SK-N-SH treated with all-trans-retinoic acid at 6 μM for 48 hours (cell line): Measurements from ENCODE around the gene FBLN2.

Experiments
- ARNTL ChIP-seq: fragments of 450-650 bp; formaldehyde crosslinking; IDR thresholded peaks from 2 replicates; pipeline ENCODE4 v1.5.0; 2020; ENCODE audit warnings: low read depth, mild to moderate bottlenecking, moderate library complexity, borderline replicate concordance
- CSDC2 ChIP-seq: fragments of 250-450 bp; sonication (Bioruptor Pico); IDR thresholded peaks from 2 replicates; pipeline ENCODE4 v1.5.0; 2020; ENCODE audit warnings: mild to moderate bottlenecking, moderate library complexity
- ESRRG ChIP-seq: fragments of 250-450 bp; sonication (Bioruptor Pico); IDR thresholded peaks from 2 replicates; pipeline ENCODE4 v1.6.1; 2021; ENCODE audit warnings: mild to moderate bottlenecking
- RARB ChIP-seq: fragments of 250-450 bp; sonication (Bioruptor Pico); IDR thresholded peaks from 2 replicates; pipeline ENCODE4 v1.8.0; 2021; ENCODE audit warnings: mild to moderate bottlenecking, moderate library complexity
- TCF4 ChIP-seq: fragments of 250-450 bp; sonication (Bioruptor Pico); IDR thresholded peaks from 2 replicates; pipeline ENCODE4 v1.8.0; 2021; ENCODE audit warnings: mild to moderate bottlenecking, moderate library complexity, borderline replicate concordance
- ZFP3 ChIP-seq: fragments of 250-450 bp; sonication (Bioruptor Pico); IDR thresholded peaks from 2 replicates; pipeline ENCODE4 v1.5.0; 2020; ENCODE audit warnings: mild to moderate bottlenecking, moderate library complexity
- ZNF8 ChIP-seq: fragments of 450-650 bp; formaldehyde crosslinking; IDR thresholded peaks from 2 replicates; pipeline ENCODE4 v1.5.0; 2020; ENCODE audit warnings: mild to moderate bottlenecking, moderate library complexity
- TF ChIP-seq, protein P1 (sequence below): fragments of 250-450 bp; sonication (Bioruptor Pico); IDR thresholded peaks from 2 replicates; pipeline ENCODE4 v1.8.0; 2020; ENCODE audit warnings: mild to moderate bottlenecking, moderate library complexity, borderline replicate concordance
- TF ChIP-seq, protein P2 (sequence below): fragments of 250-450 bp; sonication (Bioruptor Pico); IDR thresholded peaks from 2 replicates; pipeline ENCODE4 v1.5.1; 2021; ENCODE audit warnings: mild to moderate bottlenecking, moderate library complexity
- TF ChIP-seq, protein P3 (sequence below): fragments of 250-450 bp; sonication (Bioruptor Pico); IDR thresholded peaks from 2 replicates; pipeline ENCODE4 v1.8.0; 2021; ENCODE audit warnings: low read depth, mild to moderate bottlenecking, moderate library complexity, borderline replicate concordance
- TF ChIP-seq, protein P4 (sequence below): fragments of 250-450 bp; sonication (Bioruptor Pico); IDR thresholded peaks from 2 replicates; pipeline ENCODE4 v1.5.0; 2020; ENCODE audit warnings: mild to moderate bottlenecking, moderate library complexity

DNA sequence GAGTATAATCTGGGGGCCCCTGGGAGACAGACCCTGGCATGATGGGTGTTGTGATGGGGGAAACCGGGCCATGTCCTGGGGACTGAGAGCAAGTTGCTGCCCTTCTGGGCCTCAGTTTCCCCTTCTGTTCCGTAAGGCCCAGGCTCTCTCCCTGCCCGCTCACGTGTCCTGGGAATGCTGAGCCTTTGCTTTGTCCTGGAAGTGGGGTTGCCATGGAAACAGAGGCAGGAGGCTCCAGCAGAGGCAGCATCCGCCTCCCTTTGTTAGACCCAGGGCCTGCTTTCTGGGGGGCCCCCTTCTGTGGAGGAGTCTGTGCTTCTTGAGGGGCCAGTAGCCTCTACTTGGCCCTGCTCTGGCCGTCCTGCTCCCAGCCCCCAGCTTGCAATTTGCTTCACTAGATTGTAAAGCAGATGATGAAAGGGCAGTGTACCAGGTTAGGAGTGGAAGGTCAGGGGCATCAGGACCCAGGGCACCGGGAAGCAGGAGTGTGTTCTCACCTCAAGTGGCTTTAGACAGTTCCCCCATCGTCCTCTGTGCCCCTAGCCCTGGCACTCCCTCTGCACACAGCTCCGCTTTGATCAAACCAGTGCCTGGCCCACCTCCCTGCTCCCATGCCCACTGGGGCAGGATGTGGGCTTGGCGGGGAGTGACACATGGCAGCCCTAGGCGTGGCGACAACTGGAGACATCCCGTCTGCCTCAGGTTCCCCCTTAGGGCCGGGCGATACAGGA is 105.6 kb downstream of the FBLN2 start:
- no peak for TF ChIP-seq ARNTL (CRISPR knock-in tag)
- TF ChIP-seq ESRRG (CRISPR knock-in tag) = no peak
- no peak for TF ChIP-seq TCF4
- TF ChIP-seq, protein P1, sequence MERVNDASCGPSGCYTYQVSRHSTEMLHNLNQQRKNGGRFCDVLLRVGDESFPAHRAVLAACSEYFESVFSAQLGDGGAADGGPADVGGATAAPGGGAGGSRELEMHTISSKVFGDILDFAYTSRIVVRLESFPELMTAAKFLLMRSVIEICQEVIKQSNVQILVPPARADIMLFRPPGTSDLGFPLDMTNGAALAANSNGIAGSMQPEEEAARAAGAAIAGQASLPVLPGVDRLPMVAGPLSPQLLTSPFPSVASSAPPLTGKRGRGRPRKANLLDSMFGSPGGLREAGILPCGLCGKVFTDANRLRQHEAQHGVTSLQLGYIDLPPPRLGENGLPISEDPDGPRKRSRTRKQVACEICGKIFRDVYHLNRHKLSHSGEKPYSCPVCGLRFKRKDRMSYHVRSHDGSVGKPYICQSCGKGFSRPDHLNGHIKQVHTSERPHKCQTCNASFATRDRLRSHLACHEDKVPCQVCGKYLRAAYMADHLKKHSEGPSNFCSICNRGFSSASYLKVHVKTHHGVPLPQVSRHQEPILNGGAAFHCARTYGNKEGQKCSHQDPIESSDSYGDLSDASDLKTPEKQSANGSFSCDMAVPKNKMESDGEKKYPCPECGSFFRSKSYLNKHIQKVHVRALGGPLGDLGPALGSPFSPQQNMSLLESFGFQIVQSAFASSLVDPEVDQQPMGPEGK (CRISPR knock-in tag) = no peak
- no peak for TF ChIP-seq RARB (CRISPR knock-in tag)
- TF ChIP-seq, protein P2, sequence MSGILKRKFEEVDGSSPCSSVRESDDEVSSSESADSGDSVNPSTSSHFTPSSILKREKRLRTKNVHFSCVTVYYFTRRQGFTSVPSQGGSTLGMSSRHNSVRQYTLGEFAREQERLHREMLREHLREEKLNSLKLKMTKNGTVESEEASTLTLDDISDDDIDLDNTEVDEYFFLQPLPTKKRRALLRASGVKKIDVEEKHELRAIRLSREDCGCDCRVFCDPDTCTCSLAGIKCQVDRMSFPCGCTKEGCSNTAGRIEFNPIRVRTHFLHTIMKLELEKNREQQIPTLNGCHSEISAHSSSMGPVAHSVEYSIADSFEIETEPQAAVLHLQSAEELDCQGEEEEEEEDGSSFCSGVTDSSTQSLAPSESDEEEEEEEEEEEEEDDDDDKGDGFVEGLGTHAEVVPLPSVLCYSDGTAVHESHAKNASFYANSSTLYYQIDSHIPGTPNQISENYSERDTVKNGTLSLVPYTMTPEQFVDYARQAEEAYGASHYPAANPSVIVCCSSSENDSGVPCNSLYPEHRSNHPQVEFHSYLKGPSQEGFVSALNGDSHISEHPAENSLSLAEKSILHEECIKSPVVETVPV = no peak
- TF ChIP-seq ZFP3 (CRISPR knock-in tag) = no peak
- TF ChIP-seq, protein P3, sequence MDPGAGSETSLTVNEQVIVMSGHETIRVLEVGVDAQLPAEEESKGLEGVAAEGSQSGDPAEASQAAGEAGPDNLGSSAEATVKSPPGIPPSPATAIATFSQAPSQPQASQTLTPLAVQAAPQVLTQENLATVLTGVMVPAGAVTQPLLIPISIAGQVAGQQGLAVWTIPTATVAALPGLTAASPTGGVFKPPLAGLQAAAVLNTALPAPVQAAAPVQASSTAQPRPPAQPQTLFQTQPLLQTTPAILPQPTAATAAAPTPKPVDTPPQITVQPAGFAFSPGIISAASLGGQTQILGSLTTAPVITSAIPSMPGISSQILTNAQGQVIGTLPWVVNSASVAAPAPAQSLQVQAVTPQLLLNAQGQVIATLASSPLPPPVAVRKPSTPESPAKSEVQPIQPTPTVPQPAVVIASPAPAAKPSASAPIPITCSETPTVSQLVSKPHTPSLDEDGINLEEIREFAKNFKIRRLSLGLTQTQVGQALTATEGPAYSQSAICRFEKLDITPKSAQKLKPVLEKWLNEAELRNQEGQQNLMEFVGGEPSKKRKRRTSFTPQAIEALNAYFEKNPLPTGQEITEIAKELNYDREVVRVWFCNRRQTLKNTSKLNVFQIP = no peak
- TF ChIP-seq ZNF8 (CRISPR knock-in tag) = no peak
- TF ChIP-seq, protein P4, sequence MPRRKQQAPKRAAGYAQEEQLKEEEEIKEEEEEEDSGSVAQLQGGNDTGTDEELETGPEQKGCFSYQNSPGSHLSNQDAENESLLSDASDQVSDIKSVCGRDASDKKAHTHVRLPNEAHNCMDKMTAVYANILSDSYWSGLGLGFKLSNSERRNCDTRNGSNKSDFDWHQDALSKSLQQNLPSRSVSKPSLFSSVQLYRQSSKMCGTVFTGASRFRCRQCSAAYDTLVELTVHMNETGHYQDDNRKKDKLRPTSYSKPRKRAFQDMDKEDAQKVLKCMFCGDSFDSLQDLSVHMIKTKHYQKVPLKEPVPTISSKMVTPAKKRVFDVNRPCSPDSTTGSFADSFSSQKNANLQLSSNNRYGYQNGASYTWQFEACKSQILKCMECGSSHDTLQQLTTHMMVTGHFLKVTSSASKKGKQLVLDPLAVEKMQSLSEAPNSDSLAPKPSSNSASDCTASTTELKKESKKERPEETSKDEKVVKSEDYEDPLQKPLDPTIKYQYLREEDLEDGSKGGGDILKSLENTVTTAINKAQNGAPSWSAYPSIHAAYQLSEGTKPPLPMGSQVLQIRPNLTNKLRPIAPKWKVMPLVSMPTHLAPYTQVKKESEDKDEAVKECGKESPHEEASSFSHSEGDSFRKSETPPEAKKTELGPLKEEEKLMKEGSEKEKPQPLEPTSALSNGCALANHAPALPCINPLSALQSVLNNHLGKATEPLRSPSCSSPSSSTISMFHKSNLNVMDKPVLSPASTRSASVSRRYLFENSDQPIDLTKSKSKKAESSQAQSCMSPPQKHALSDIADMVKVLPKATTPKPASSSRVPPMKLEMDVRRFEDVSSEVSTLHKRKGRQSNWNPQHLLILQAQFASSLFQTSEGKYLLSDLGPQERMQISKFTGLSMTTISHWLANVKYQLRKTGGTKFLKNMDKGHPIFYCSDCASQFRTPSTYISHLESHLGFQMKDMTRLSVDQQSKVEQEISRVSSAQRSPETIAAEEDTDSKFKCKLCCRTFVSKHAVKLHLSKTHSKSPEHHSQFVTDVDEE (CRISPR knock-in tag) = no peak
- no peak for TF ChIP-seq CSDC2 (CRISPR knock-in tag)
